K562 (cell line): ENCODE data around the gene GRK1. TPM values are rescaled to one million over a fixed set of nuclear protein-coding genes. Genes with fewer than 3 reads are reported as not detected.

Source experiments
- BDP1 ChIP-seq: IDR thresholded peaks from 3 replicates; pipeline ENCODE4 v1.6.1; 2011; ENCODE audit not compliant: insufficient read length, insufficient read depth
- ERF ChIP-seq: fragments of 450-650 bp; formaldehyde crosslinking; IDR thresholded peaks from 2 replicates; pipeline ENCODE4 v1.4.0; 2020; ENCODE audit warnings: mild to moderate bottlenecking, mixed read lengths
- MTF1 ChIP-seq: fragments of 250-450 bp; sonication (Bioruptor Pico); IDR thresholded peaks from 2 replicates; pipeline ENCODE4 v1.9.0; 2021; ENCODE audit warnings: moderate library complexity, mild to moderate bottlenecking, inconsistent platforms, borderline replicate concordance
- TAF9B ChIP-seq: fragments of 450-650 bp; IDR thresholded peaks from 2 replicates; pipeline ENCODE4 v1.6.1; 2018; ENCODE audit warnings: mild to moderate bottlenecking; ENCODE audit not compliant: partially characterized antibody
- ZNF639 ChIP-seq, 2 experiments: fragments of 200-800 bp in 1 of 2; sonication (Bioruptor generic) in 1 of 2; sonication (generic) in 1 of 2; formaldehyde crosslinking in 1 of 2; IDR thresholded peaks in 1 of 2; conservative IDR thresholded peaks in 1 of 2; 2 replicates each; pipeline versions ENCODE4 v1.5.0 to v1.6.1; 2016 to 2020; ENCODE audit warnings: missing compliant biosample characterization in 1 of 2, missing genetic modification characterization in 1 of 2, missing genetic modification reagents in 1 of 2
- polyA plus RNA-seq, 8 experiments: library from polyadenylated mRNA; depleted of rRNA in 4 of 8; stranded (reverse) in 5 of 8; unstranded in 3 of 8; fragments of >200 nt; fragmentation: Nextera tagmentation in 2 of 8; fragmentation: Illumina TruSeq in 1 of 8; extraction: Ambion mirVana in 2 of 8; extraction: Trizol in 1 of 8; gene quantifications; 2 replicates each; pipeline versions ENCODE4 v1.2.1 to v1.2.3, GENCODE V29; 2011 to 2014; ENCODE audit warnings: inconsistent platforms in 1 of 8, missing spikeins in 1 of 8
- total RNA-seq, 7 experiments: library from RNA; depleted of rRNA in 6 of 7; stranded (reverse); fragments of >200 nt in 6 of 7; fragmentation: Illumina TruSeq in 2 of 7; extraction: Trizol in 2 of 7; gene quantifications; 2 replicates each; pipeline versions ENCODE4 v1.2.1 to v1.2.3, GENCODE V29; 2011 to 2021; ENCODE audit warnings: low replicate concordance in 1 of 7
- TF ChIP-seq, protein P1 (sequence below): sonication (generic); formaldehyde crosslinking; IDR thresholded peaks from 2 replicates; pipeline ENCODE4 v1.8.1; 2023; ENCODE audit warnings: mild to moderate bottlenecking, missing genetic modification reagents

GRK1 gene
- total and polyA plus RNA-seq, 9 of the 15 experiments (the other 6 are each of a cell fraction or from before 2014, with no cell fraction given), result 0.09 TPM; not detected in 8

DNA sequence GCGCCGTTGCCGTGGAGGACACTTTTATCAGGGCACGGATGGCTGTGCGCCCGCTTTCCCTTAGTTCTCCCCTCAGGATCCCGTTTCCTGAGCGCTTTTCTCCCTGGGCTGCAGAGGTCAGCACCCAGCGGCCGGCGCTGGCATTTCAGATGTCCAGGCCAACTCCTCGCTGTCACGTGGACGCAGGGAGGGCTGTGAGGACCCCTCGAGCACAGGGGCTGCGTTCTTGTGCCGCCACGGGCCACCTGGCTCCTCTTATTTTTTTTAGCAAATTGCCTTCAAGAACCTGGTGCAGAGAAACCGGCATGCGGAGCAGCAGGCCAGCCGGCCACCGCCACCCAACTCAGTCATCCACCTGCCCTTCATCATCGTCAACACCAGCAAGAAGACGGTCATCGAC, 31.3 kb upstream of the GRK1 start (continued):
- TF ChIP-seq, protein P1, sequence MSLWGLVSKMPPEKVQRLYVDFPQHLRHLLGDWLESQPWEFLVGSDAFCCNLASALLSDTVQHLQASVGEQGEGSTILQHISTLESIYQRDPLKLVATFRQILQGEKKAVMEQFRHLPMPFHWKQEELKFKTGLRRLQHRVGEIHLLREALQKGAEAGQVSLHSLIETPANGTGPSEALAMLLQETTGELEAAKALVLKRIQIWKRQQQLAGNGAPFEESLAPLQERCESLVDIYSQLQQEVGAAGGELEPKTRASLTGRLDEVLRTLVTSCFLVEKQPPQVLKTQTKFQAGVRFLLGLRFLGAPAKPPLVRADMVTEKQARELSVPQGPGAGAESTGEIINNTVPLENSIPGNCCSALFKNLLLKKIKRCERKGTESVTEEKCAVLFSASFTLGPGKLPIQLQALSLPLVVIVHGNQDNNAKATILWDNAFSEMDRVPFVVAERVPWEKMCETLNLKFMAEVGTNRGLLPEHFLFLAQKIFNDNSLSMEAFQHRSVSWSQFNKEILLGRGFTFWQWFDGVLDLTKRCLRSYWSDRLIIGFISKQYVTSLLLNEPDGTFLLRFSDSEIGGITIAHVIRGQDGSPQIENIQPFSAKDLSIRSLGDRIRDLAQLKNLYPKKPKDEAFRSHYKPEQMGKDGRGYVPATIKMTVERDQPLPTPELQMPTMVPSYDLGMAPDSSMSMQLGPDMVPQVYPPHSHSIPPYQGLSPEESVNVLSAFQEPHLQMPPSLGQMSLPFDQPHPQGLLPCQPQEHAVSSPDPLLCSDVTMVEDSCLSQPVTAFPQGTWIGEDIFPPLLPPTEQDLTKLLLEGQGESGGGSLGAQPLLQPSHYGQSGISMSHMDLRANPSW (CRISPR knock-in tag), result no peak
- no peak for TF ChIP-seq ERF (CRISPR knock-in tag)
- TF ChIP-seq TAF9B, result no peak
- TF ChIP-seq BDP1, result no peak
- no peak for TF ChIP-seq ZNF639 (CRISPR knock-in tag; conservative IDR thresholded peaks at IDR 0.05 in 1 of 2, IDR thresholded peaks at IDR 0.05 in 1 of 2)
- TF ChIP-seq MTF1, result no peak
